Natural killer cell (primary cell): ENCODE results near the gene ARL8A. TPM values are rescaled to one million over a fixed set of nuclear protein-coding genes. Genes with fewer than 3 reads are reported as not detected.

Experiments
- ATAC-seq, 3 donors: fragments of 150-1000 bp in 2 of 3; fragments of 200-7000 bp in 1 of 3; cut with Tn5 transposase; 1 replicate in 1 of 3; 2 replicates in 2 of 3; pipeline ENCODE4 v1.10.0; 2021; ENCODE audit warnings: mild to moderate bottlenecking in 2 of 3, moderate library complexity in 2 of 3
- DNase-seq, 2 donors: peaks; one replicate each; pipeline versions ENCODE4 v3.0.0 to v3.0.0-alpha.2; 2013 to 2021; ENCODE audit warnings: mixed read lengths in 1 of 2
- H3K27ac ChIP-seq: one replicate; pipeline ENCODE4 v1.5.1; 2013; ENCODE audit warnings: mild to moderate bottlenecking, low read length
- H3K27me3 ChIP-seq: one replicate; pipeline ENCODE4 v1.6.1; 2013; ENCODE audit warnings: low read length; ENCODE audit not compliant: control insufficient read depth, insufficient read depth
- H3K36me3 ChIP-seq: one replicate; pipeline ENCODE4 v1.6.1; 2013; ENCODE audit warnings: low read length; ENCODE audit not compliant: control insufficient read depth, insufficient read depth
- H3K4me1 ChIP-seq: one replicate; pipeline ENCODE4 v1.6.1; 2013; ENCODE audit warnings: low read length; ENCODE audit not compliant: control insufficient read depth, insufficient read depth
- H3K4me3 ChIP-seq: one replicate; pipeline ENCODE4 v1.5.1; 2013; ENCODE audit warnings: low read length
- H3K9me3 ChIP-seq: one replicate; pipeline ENCODE4 v1.6.1; 2013; ENCODE audit warnings: low read length; ENCODE audit not compliant: control insufficient read depth, insufficient read depth
- H3K27ac Mint-ChIP-seq, 2 donors: one replicate each; pipeline ENCODE4 v1.8.0; 2022; ENCODE audit warnings: mild to moderate bottlenecking in 2 of 2, mixed read lengths in 2 of 2, moderate library complexity in 1 of 2
- H3K27me3 Mint-ChIP-seq, 2 donors: one replicate each; pipeline ENCODE4 v1.8.0; 2022; ENCODE audit warnings: low read depth in 2 of 2, mixed read lengths in 2 of 2
- H3K36me3 Mint-ChIP-seq: one replicate; pipeline ENCODE4 v1.8.0; 2022; ENCODE audit warnings: mixed read lengths
- H3K4me1 Mint-ChIP-seq, 2 donors: one replicate each; pipeline ENCODE4 v1.8.0; 2022; ENCODE audit warnings: mixed read lengths in 2 of 2
- H3K4me3 Mint-ChIP-seq: one replicate; pipeline ENCODE4 v1.8.0; 2022; ENCODE audit warnings: mild to moderate bottlenecking, moderate library complexity, mixed read lengths
- H3K9me3 Mint-ChIP-seq, 2 donors: one replicate each; pipeline ENCODE4 v1.8.0; 2022; ENCODE audit warnings: mixed read lengths in 2 of 2
- WGBS: methylation state at CpG from one replicate; pipeline ENCODE4 v1.1.7; 2013; ENCODE audit warnings: missing lambda C conversion rate; ENCODE audit not compliant: insufficient coverage; 5-methylcytosine and 5-hydroxymethylcytosine counted together
- intact Hi-C: fragments of 100-400 bp; cut with micrococcal nuclease; formaldehyde crosslinking; loops from one replicate; pipeline ENCODE4 v1.14.2; 2022
- total RNA-seq, 4 donors: library from RNA; stranded (reverse); fragments of 120-200 nt in 1 of 4; gene quantifications; one replicate each; pipeline versions ENCODE4 v1.2.3 to v1.2.4, GENCODE V29; 2013 to 2022
- TF ChIP-seq, protein P1 (sequence below): fragments of 200-600 bp; IDR thresholded peaks from one replicate; pipeline ENCODE4 v1.8.0; 2022; ENCODE audit warnings: antibody characterized with exemption

Gene ARL8A
- total RNA-seq, 3 donors from 2014 or later (not counting 1 experiment from before 2014, with no cell fraction given): 109 to 120 (median 109) TPM

DNA sequence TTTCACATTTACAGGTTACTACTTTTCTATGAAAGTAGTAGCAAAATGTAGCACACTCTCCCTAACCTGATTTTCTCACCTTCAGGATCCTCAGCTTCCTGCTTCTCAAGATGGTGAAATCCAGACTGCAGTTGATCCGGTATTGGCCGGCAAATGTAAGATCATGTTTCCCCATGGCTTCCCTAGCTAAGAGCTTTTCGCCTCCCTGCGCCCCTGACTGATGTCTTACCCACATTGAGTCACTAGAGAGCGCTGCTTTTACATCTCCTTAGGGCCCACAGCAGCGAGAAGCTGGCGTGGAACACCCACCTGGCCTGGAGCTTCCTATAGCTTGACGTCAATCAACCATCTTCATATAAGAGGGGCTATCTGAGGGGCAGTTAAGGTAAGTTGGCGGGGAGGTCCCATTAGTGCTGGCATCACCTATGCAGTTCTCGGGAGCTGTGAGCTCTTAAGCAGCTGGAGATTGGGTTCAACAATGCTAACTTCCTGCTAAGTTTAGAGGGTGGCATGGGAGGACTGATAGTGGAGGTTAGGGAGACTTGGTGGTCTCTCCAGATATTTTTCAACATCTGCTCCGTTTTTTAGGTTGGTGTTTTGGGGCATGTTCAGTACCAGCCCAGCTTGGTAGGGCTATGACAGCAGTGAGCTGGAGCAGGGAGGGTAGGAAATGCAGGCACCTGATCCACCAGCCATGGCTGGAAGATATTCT is 10.4 kb upstream of the ARL8A start:
- no peaks in the 10 kb centered on the region for H3K9me3 ChIP-seq
- WGBS: 64% methylated on average over 10 of the region's 11 CpGs
- no peaks in the 10 kb centered on the region for H3K27me3 Mint-ChIP-seq
- intact Hi-C loops: no loop called here
- H3K4me3 Mint-ChIP-seq: no peak overlapping the region
- H3K4me3 ChIP-seq: no peak overlapping the region
- H3K9me3 Mint-ChIP-seq: no peaks in the 10 kb centered on the region
- ATAC-seq (peak; percentile 63 to 72 (median 64)), DNase-seq (peak in 1 of 2 donors; percentile 80)
- no peaks in the 10 kb centered on the region for H3K27me3 ChIP-seq
- TF ChIP-seq, protein P1, sequence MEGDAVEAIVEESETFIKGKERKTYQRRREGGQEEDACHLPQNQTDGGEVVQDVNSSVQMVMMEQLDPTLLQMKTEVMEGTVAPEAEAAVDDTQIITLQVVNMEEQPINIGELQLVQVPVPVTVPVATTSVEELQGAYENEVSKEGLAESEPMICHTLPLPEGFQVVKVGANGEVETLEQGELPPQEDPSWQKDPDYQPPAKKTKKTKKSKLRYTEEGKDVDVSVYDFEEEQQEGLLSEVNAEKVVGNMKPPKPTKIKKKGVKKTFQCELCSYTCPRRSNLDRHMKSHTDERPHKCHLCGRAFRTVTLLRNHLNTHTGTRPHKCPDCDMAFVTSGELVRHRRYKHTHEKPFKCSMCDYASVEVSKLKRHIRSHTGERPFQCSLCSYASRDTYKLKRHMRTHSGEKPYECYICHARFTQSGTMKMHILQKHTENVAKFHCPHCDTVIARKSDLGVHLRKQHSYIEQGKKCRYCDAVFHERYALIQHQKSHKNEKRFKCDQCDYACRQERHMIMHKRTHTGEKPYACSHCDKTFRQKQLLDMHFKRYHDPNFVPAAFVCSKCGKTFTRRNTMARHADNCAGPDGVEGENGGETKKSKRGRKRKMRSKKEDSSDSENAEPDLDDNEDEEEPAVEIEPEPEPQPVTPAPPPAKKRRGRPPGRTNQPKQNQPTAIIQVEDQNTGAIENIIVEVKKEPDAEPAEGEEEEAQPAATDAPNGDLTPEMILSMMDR: peak; percentile 44
- peaks cover 18% of the 10 kb centered on the region for H3K36me3 Mint-ChIP-seq
- H3K4me1 Mint-ChIP-seq: peaks cover 49 to 53% of the 10 kb centered on the region in 2 donors
- H3K27ac Mint-ChIP-seq: peak overlapping the region; percentile 51 to 71
- peaks cover 44% of the 10 kb centered on the region for H3K4me1 ChIP-seq
- peaks cover 76% of the 10 kb centered on the region for H3K36me3 ChIP-seq
- no peak overlapping the region for H3K27ac ChIP-seq

DNA sequence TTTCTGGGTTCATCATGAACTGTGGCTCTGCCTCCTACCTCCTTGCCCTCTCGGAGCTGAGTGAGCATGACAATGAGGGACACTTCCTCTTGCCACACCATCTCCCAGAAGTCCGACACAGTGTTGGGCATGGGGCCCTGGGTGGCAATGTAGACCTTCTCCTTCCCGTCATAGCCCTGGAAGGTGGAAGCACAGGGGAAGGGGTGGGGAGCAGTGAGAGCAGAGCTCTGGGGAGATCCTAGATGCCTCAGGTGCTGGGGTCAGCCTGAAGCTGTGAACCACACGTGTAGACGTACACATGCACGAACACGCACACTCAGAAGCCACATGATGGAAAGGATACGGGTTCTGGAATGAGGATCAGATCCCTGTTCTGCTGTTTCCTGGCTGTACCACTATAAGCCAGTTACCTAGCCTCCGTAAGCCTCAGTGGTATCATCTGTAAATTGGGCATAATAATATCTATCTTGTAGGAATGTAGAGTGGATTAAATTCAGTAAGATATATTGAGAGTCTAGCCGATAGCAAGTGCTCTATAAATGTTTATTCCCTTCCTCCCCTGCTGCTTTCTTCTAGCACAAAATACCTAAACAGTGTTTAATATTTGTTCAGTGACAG is 9.7 kb upstream of the ARL8A start:
- no peaks in the 10 kb centered on the region for H3K9me3 Mint-ChIP-seq
- WGBS: 95% methylated on average over 9 of the region's 10 CpGs
- no peak overlapping the region for H3K4me3 Mint-ChIP-seq
- no peak overlapping the region for H3K4me3 ChIP-seq
- intact Hi-C loops: no loop called here
- TF ChIP-seq, protein P1: no peak
- H3K27me3 Mint-ChIP-seq: no peaks in the 10 kb centered on the region
- no peaks in the 10 kb centered on the region for H3K9me3 ChIP-seq
- no peaks in the 10 kb centered on the region for H3K27me3 ChIP-seq
- peaks cover 76% of the 10 kb centered on the region for H3K36me3 ChIP-seq
- peaks cover 43 to 48% of the 10 kb centered on the region in 2 donors for H3K4me1 Mint-ChIP-seq
- no peak overlapping the region for H3K27ac ChIP-seq
- H3K4me1 ChIP-seq: peaks cover 38% of the 10 kb centered on the region
- DNase-seq (no peak), ATAC-seq (no peak)
- H3K36me3 Mint-ChIP-seq: peaks cover 18% of the 10 kb centered on the region
- peak overlapping the region; percentile 51 to 71 for H3K27ac Mint-ChIP-seq

DNA sequence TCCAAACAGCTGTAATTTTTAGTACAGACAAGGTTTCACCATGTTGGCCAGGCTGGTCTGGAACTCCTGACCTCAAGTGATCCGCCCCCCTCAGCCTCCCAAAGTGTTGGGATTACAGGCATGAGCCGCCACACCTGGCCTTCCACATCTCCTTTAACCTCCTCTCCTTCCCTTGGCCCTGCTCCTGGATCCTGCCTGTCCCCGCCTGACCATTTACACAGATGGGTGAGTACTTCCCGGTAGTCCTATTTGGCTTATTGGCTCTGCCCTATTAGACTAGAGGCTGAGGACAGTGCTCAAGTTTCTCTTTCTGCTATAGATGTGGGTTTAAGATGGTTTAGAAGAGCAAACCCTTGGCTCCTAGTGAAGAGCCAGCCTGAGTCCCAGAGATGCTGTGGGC is 8.7 kb upstream of the ARL8A start:
- ATAC-seq (no peak), DNase-seq (no peak)
- Mint-ChIP-seq H3K36me3 (peaks cover 18% of the 10 kb centered on the region), H3K27ac (peak overlapping the region in 1 of 2 donors; percentile 63), H3K9me3 (no peaks in the 10 kb centered on the region), H3K4me3 (no peak overlapping the region), H3K27me3 (no peaks in the 10 kb centered on the region), H3K4me1 (peaks cover 33 to 38% of the 10 kb centered on the region in 2 donors)
- H3K4me1 ChIP-seq: peaks cover 28% of the 10 kb centered on the region
- H3K27me3 ChIP-seq: no peaks in the 10 kb centered on the region
- no peak overlapping the region for H3K4me3 ChIP-seq
- intact Hi-C loops: no loop called here
- TF ChIP-seq, protein P1: no peak
- peaks cover 79% of the 10 kb centered on the region for H3K36me3 ChIP-seq
- H3K27ac ChIP-seq: no peak overlapping the region
- 93% methylated on average over 4 of the region's 4 CpGs for WGBS
- no peaks in the 10 kb centered on the region for H3K9me3 ChIP-seq
